AG09309 (cell line): ENCODE results near the gene FMNL2.

Experiments
- DNase-seq: peaks from one replicate; pipeline ENCODE4 v3.0.0-alpha.2; 2010; ENCODE audit warnings: low read depth
- H3K4me3 ChIP-seq: 2 replicates; pipeline ENCODE4 v1.5.1; 2011; ENCODE audit warnings: mild to moderate bottlenecking, low read depth, low read length, moderate library complexity; ENCODE audit not compliant: control insufficient read depth
- TF ChIP-seq, protein P1 (sequence below): IDR thresholded peaks from 2 replicates; pipeline ENCODE4 v1.5.1; 2011; ENCODE audit warnings: mild to moderate bottlenecking, low read depth, low read length, inconsistent platforms; ENCODE audit not compliant: insufficient read depth, control insufficient read depth; ENCODE audit errors: missing control alignments

FMNL2 gene

DNA sequence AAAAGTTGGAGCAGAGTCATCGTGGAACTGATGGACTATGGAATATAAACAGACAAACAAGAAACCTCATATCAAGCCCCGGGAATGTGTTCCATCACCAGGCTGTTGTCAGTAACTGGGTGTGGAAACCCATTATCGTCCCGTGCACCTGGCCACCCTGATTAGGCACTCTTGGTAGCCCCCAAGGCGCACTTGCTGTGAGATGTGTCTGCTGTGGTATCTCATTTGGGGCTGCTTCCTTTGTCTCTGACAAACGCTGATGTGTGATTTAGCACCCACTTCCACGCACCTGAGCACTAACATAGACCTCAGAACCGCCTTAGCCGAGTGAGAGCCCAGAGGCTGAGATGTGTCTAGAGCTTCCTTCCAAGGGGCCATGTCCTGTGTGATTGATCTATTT is 286.0 kb downstream of the FMNL2 start:
- DNase-seq, result no peak
- TF ChIP-seq, protein P1, sequence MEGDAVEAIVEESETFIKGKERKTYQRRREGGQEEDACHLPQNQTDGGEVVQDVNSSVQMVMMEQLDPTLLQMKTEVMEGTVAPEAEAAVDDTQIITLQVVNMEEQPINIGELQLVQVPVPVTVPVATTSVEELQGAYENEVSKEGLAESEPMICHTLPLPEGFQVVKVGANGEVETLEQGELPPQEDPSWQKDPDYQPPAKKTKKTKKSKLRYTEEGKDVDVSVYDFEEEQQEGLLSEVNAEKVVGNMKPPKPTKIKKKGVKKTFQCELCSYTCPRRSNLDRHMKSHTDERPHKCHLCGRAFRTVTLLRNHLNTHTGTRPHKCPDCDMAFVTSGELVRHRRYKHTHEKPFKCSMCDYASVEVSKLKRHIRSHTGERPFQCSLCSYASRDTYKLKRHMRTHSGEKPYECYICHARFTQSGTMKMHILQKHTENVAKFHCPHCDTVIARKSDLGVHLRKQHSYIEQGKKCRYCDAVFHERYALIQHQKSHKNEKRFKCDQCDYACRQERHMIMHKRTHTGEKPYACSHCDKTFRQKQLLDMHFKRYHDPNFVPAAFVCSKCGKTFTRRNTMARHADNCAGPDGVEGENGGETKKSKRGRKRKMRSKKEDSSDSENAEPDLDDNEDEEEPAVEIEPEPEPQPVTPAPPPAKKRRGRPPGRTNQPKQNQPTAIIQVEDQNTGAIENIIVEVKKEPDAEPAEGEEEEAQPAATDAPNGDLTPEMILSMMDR, result no peak
- no peak overlapping the region for H3K4me3 ChIP-seq

DNA sequence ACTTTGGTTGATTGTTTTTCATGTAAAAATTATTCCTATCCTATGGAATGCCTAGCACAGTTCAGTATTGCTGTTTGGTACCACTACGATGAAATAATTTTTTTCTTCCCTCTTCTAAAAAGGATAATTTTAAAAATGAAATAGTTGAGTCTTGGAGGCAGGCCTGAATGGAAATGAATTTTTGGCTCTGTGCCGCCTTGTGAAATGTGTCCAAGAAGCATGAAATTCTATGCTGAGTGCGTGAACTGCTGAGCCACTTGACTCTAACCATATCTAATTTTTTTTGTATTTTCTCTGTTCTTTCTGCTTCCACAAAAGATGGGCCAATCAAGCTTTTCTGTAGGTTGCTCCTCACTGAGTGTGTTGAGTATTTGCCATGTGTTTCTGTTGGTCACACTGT is 287.2 kb downstream of the FMNL2 start:
- TF ChIP-seq, protein P1, result no peak
- no peak overlapping the region for H3K4me3 ChIP-seq
- DNase-seq, result no peak

DNA sequence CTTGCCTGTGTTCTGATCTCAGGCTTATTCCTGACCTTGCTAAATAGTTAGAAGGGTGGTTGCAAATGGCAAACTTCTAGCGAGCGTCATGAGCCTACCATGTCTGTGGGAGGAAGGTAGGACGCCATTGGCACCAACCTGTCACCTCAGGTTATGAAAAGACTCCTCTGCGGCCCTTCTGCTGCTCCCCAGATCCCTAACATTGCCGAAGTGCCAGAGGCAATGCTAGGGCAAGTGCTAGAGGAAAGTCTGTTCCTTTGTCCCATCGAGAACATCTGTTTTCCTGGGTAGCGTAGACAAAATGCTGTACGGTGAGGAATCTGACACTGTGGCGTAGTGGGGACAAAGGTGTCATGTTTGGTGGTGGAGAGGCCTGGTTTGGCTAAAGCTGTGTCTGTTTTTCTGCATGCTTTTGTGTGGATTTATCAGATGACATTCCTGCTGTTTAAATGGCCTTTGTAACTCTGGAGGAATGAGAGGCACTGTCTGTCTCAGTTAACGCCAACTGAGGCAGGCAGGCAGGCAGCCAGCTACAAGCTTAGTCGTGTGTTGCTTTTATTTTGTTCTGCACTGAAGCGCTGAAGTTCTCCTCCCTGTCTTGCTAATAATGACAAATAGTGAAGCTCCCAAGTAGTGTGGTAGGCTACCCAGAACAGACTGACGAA is 288.2 kb downstream of the FMNL2 start:
- TF ChIP-seq, protein P1, result no peak
- no peak overlapping the region for H3K4me3 ChIP-seq
- no peak for DNase-seq

DNA sequence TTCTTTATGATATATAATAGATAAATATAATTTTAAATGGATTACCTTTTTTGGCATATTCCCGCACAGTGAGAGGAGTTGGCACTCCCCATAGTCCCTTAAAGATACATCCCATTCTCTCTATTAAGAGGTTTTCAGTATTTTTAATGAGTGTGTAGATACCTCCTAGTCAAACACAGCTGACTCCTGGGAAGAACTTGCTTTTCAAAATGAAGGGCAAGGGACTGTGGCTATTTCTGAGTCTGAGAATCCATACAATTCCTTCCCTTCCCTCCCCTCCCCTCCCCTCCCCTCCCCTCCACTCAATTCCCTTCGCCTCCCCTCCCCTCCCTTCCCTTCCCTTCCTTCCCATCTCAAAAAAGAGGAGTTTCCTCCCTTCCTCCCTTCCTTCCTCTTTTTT is 288.8 kb downstream of the FMNL2 start:
- no peak for DNase-seq
- H3K4me3 ChIP-seq, result no peak overlapping the region
- TF ChIP-seq, protein P1, result no peak

DNA sequence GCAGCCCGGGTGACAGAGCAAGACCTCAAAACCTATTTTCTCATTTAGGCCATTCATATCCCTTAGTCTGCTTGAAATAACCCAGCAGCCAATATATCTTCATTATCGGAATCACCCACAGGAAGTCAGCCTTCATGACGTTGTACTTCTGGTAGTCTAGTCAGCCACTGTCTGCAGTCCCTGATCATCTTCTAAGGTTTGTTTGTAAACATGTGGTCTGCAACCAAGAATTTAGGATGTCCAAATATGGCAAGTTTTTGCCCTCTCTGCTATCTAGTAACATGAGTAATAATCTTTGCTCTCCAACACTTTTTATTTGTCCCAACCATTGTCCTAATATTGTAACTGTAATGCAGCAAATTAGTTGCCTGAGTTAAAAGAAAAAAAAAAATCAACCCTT is 289.8 kb downstream of the FMNL2 start:
- TF ChIP-seq, protein P1, result no peak
- H3K4me3 ChIP-seq, result no peak overlapping the region
- DNase-seq, result no peak

DNA sequence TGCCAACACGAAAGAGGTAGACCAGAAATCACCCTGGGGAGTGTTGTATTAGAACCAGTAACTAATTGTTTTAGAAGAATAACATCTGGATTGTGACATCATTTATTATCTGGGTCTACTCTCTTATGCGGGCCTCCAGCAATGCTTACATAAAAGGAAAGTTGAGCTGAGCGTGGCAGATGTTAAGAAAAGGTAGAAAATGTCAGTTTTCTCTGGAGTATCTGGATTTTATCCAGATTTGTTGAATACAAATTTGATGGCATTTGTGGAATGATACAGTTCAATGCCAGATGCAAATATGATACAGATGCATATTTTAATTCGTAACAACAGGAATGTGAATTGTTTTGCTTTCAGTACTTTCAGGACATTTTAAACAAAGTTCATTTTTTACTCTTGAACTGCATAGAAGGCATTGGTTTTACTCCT is 292.0 kb downstream of the FMNL2 start:
- DNase-seq, result no peak
- TF ChIP-seq, protein P1, result no peak

More for the DNA sequence above, 292.0 kb downstream of the FMNL2 start:
- H3K4me3 ChIP-seq, result no peak overlapping the region
